HepG2 (cell line): ENCODE results near the gene MEF2D. TPM values are rescaled to one million over a fixed set of nuclear protein-coding genes. Genes with fewer than 3 reads are reported as not detected.

Experiments used
- ATF7 ChIP-seq, 2 experiments: fragments of 450-650 bp in 1 of 2; sonication (generic) in 1 of 2; formaldehyde crosslinking in 1 of 2; IDR thresholded peaks; 2 replicates each; pipeline versions ENCODE4 v1.4.0 to v1.6.1; 2016 to 2020; ENCODE audit warnings: antibody characterized with exemption in 1 of 2, mild to moderate bottlenecking in 1 of 2, missing genetic modification reagents in 1 of 2
- HOMEZ ChIP-seq: IDR thresholded peaks from 2 replicates; pipeline ENCODE4 v1.6.1; 2016; ENCODE audit warnings: low read depth
- NFATC3 ChIP-seq: sonication (generic); formaldehyde crosslinking; IDR thresholded peaks from 2 replicates; pipeline ENCODE4 v1.5.1; 2020; ENCODE audit warnings: mild to moderate bottlenecking, missing genetic modification reagents
- RFX3 ChIP-seq: IDR thresholded peaks from 2 replicates; pipeline ENCODE4 v1.6.1; 2016; ENCODE audit warnings: missing biosample characterization, missing genetic modification reagents
- ZFP1 ChIP-seq: IDR thresholded peaks from 2 replicates; pipeline ENCODE4 v1.6.1; 2016
- ZNF20 ChIP-seq: sonication (generic); formaldehyde crosslinking; IDR thresholded peaks from 2 replicates; pipeline ENCODE4 v1.4.0; 2020; ENCODE audit warnings: mild to moderate bottlenecking, moderate library complexity, missing genetic modification reagents
- ZNF3 ChIP-seq: IDR thresholded peaks from 2 replicates; pipeline ENCODE4 v1.7.0; 2017; ENCODE audit warnings: inconsistent platforms
- ZNF350 ChIP-seq: sonication (generic); formaldehyde crosslinking; IDR thresholded peaks from 2 replicates; pipeline ENCODE4 v1.4.0; 2020; ENCODE audit warnings: mild to moderate bottlenecking, low read depth, missing genetic modification reagents, borderline replicate concordance
- ZNF383 ChIP-seq: sonication (generic); formaldehyde crosslinking; IDR thresholded peaks from 2 replicates; pipeline ENCODE4 v1.4.0; 2020; ENCODE audit warnings: missing genetic modification reagents, mild to moderate bottlenecking, borderline replicate concordance
- ZNF430 ChIP-seq: sonication (generic); formaldehyde crosslinking; IDR thresholded peaks from 2 replicates; pipeline ENCODE4 v1.9.0; 2021; ENCODE audit warnings: mild to moderate bottlenecking, missing genetic modification reagents
- ZNF577 ChIP-seq: sonication (generic); formaldehyde crosslinking; IDR thresholded peaks from 2 replicates; pipeline ENCODE4 v1.4.0; 2020; ENCODE audit warnings: mild to moderate bottlenecking, low read depth, missing genetic modification reagents, borderline replicate concordance
- ZNF773 ChIP-seq: sonication (generic); formaldehyde crosslinking; IDR thresholded peaks from 2 replicates; pipeline ENCODE4 v1.4.0; 2020; ENCODE audit warnings: missing genetic modification reagents, borderline replicate concordance
- ZNF800 ChIP-seq: sonication (generic); formaldehyde crosslinking; IDR thresholded peaks from 2 replicates; pipeline ENCODE4 v1.4.0; 2020; ENCODE audit warnings: missing genetic modification reagents
- polyA plus RNA-seq, 8 experiments: library from polyadenylated mRNA; depleted of rRNA in 3 of 8; stranded (reverse) in 7 of 8; unstranded in 1 of 8; fragments of >200 nt; fragmentation: Illumina TruSeq in 4 of 8; extraction: Trizol in 4 of 8; gene quantifications; 2 replicates each; pipeline versions ENCODE4 v1.2.1 to v1.2.3, GENCODE V29; 2011 to 2016; ENCODE audit warnings: low read depth in 4 of 8, missing spikeins in 1 of 8, mixed read lengths in 1 of 8; ENCODE audit not compliant: insufficient read depth in 1 of 8
- total RNA-seq, 5 experiments: library from RNA; depleted of rRNA; stranded (reverse); fragments of >200 nt; fragmentation: Illumina TruSeq; extraction: Trizol; gene quantifications; 2 replicates each; pipeline ENCODE4 v1.2.3, GENCODE V29; 2016; ENCODE audit warnings: low read depth in 1 of 5
- TF ChIP-seq, protein P1 (sequence below), 2 experiments: sonication (generic) in 1 of 2; formaldehyde crosslinking in 1 of 2; IDR thresholded peaks; 2 replicates each; pipeline versions ENCODE4 v1.4.0 to v1.6.1; 2016 to 2020; ENCODE audit warnings: borderline replicate concordance in 1 of 2, low read depth in 1 of 2, mild to moderate bottlenecking in 1 of 2, missing genetic modification reagents in 1 of 2
- TF ChIP-seq, protein P2 (sequence below): fragments of 450-650 bp; IDR thresholded peaks from 2 replicates; pipeline ENCODE4 v1.6.1; 2017; ENCODE audit warnings: mild to moderate bottlenecking
- TF ChIP-seq, protein P3 (sequence below): sonication (generic); formaldehyde crosslinking; conservative IDR thresholded peaks from 2 replicates; pipeline ENCODE4 v1.4.0; 2020; ENCODE audit warnings: missing genetic modification reagents

Gene MEF2D
- total and polyA plus RNA-seq, 2 of the 13 experiments (the other 11 are each of a cell fraction or from before 2014, with no cell fraction given) = 1.6 to 3.9 TPM

DNA sequence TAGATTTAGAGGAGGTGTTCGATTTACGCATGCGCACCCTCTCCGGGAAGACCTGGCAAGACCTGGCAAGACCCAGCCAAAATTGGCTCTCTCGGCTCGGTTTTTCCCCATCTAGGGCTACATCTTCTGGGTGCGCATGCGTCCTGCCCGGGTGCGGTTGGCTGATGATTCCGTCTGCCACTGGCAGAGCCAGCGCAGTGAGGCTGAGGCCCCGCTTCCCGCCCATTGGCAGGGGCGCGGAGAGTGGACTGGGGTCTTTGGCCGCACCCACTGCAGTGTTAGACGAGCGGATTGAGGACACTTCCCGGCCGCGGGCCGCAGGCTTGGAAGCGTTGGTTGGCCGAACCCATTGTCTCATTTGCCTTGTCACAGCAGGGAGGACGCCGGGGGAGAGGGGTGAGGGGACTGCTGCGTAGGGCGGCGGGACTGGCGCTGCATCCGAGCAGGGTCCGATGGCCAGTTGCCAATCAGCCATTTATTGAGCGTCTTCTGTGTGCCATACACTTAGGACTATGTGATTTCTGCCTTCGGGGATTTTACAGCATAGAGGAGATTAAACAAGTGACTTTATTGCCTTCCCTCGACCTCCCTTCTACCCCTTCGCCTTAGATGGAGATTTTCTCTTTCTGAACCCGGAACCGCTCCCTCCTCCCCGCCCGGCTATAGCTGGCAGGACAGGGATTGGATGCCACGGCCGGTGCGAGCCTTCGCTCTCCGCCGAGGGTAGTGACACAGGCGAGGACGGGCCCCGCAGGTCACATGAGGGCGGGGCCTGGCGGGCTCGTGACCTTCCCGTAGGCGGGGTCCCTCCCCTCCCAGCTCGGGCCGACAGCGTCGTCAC lies 43.7 kb downstream of the MEF2D start (continued):
- TF ChIP-seq, protein P1, sequence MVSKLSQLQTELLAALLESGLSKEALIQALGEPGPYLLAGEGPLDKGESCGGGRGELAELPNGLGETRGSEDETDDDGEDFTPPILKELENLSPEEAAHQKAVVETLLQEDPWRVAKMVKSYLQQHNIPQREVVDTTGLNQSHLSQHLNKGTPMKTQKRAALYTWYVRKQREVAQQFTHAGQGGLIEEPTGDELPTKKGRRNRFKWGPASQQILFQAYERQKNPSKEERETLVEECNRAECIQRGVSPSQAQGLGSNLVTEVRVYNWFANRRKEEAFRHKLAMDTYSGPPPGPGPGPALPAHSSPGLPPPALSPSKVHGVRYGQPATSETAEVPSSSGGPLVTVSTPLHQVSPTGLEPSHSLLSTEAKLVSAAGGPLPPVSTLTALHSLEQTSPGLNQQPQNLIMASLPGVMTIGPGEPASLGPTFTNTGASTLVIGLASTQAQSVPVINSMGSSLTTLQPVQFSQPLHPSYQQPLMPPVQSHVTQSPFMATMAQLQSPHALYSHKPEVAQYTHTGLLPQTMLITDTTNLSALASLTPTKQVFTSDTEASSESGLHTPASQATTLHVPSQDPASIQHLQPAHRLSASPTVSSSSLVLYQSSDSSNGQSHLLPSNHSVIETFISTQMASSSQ (IDR thresholded peaks at IDR 0.05; ENCODE audit: low read depth) = no peak
- TF ChIP-seq, protein P1 (CRISPR knock-in tag; IDR thresholded peaks at IDR 0.05; ENCODE audit: borderline replicate concordance) = peak; percentile 67; the same call in 1 of the 2 replicates
- TF ChIP-seq RFX3 (CRISPR knock-in tag) = no peak
- TF ChIP-seq, protein P2, sequence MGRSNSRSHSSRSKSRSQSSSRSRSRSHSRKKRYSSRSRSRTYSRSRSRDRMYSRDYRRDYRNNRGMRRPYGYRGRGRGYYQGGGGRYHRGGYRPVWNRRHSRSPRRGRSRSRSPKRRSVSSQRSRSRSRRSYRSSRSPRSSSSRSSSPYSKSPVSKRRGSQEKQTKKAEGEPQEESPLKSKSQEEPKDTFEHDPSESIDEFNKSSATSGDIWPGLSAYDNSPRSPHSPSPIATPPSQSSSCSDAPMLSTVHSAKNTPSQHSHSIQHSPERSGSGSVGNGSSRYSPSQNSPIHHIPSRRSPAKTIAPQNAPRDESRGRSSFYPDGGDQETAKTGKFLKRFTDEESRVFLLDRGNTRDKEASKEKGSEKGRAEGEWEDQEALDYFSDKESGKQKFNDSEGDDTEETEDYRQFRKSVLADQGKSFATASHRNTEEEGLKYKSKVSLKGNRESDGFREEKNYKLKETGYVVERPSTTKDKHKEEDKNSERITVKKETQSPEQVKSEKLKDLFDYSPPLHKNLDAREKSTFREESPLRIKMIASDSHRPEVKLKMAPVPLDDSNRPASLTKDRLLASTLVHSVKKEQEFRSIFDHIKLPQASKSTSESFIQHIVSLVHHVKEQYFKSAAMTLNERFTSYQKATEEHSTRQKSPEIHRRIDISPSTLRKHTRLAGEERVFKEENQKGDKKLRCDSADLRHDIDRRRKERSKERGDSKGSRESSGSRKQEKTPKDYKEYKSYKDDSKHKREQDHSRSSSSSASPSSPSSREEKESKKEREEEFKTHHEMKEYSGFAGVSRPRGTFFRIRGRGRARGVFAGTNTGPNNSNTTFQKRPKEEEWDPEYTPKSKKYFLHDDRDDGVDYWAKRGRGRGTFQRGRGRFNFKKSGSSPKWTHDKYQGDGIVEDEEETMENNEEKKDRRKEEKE = no peak
- 0 out of 2 replicates have a peak, but pooled peaks have one; percentile 60 for TF ChIP-seq NFATC3 (CRISPR knock-in tag)
- TF ChIP-seq ATF7 (IDR thresholded peaks at IDR 0.05) = no peak
- TF ChIP-seq ATF7 (CRISPR knock-in tag; IDR thresholded peaks at IDR 0.05) = peak; percentile 16; the same call in 1 of the 2 replicates
- TF ChIP-seq ZNF577 (CRISPR knock-in tag) = no peak
- TF ChIP-seq HOMEZ = peak; percentile 48; the same call in 1 of the 2 replicates
- no peak; the same call in 1 of the 2 replicates for TF ChIP-seq ZNF800 (CRISPR knock-in tag)
- no peak for TF ChIP-seq ZNF3 (CRISPR knock-in tag)
- TF ChIP-seq ZNF383 (CRISPR knock-in tag) = peak; percentile 66; the same call in 1 of the 2 replicates
- no peak for TF ChIP-seq ZNF773
- TF ChIP-seq ZFP1 (CRISPR knock-in tag) = no peak; the same call in 1 of the 2 replicates
- peak; percentile 19; the same call in 1 of the 2 replicates for TF ChIP-seq ZNF430
- TF ChIP-seq ZNF350 (CRISPR knock-in tag) = no peak; the same call in none of the 2 replicates
- no peak for TF ChIP-seq ZNF20 (CRISPR knock-in tag)
- TF ChIP-seq, protein P3, sequence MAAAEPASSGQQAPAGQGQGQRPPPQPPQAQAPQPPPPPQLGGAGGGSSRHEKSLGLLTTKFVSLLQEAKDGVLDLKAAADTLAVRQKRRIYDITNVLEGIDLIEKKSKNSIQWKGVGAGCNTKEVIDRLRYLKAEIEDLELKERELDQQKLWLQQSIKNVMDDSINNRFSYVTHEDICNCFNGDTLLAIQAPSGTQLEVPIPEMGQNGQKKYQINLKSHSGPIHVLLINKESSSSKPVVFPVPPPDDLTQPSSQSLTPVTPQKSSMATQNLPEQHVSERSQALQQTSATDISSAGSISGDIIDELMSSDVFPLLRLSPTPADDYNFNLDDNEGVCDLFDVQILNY (CRISPR knock-in tag) = no peak; the same call in 1 of the 2 replicates
